Omental fat pad (tissue), 4 donors: ENCODE results near the gene FAM25G. TPM values are rescaled to one million over a fixed set of nuclear protein-coding genes. Genes with fewer than 3 reads are reported as not detected.

Source experiments
- ATAC-seq: fragments of 150-250 bp; one replicate; pipeline ENCODE4 v1.9.1; 2016; ENCODE audit warnings: mild to moderate bottlenecking, moderate library complexity; ENCODE audit not compliant: low FRiP score
- DNase-seq: peaks from one replicate; pipeline ENCODE4 v3.0.0-alpha.2; 2019; ENCODE audit warnings: low spot score
- total RNA-seq, 4 donors: library from RNA; depleted of rRNA; stranded (reverse); fragments of >200 nt; gene quantifications; one replicate each; pipeline ENCODE4 v1.1.0, GENCODE V29; 2016
- TF ChIP-seq, protein P1 (sequence below), 3 donors: fragments of 450-650 bp; IDR thresholded peaks; one replicate each; pipeline ENCODE4 v1.5.1; 2016 to 2017; ENCODE audit warnings: antibody characterized with exemption in 3 of 3, mild to moderate bottlenecking in 3 of 3, moderate library complexity in 2 of 3

Gene FAM25G
- total RNA-seq, 4 donors from 2014 or later: not detected

- TF ChIP-seq, protein P1, sequence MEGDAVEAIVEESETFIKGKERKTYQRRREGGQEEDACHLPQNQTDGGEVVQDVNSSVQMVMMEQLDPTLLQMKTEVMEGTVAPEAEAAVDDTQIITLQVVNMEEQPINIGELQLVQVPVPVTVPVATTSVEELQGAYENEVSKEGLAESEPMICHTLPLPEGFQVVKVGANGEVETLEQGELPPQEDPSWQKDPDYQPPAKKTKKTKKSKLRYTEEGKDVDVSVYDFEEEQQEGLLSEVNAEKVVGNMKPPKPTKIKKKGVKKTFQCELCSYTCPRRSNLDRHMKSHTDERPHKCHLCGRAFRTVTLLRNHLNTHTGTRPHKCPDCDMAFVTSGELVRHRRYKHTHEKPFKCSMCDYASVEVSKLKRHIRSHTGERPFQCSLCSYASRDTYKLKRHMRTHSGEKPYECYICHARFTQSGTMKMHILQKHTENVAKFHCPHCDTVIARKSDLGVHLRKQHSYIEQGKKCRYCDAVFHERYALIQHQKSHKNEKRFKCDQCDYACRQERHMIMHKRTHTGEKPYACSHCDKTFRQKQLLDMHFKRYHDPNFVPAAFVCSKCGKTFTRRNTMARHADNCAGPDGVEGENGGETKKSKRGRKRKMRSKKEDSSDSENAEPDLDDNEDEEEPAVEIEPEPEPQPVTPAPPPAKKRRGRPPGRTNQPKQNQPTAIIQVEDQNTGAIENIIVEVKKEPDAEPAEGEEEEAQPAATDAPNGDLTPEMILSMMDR (IDR thresholded peaks at IDR 0.05): no peak
- DNase-seq (no peak), ATAC-seq (no peak)
Observed at GRCh38 chr10:47451998-47452494, 39.5 kb downstream of the FAM25G start.

DNA sequence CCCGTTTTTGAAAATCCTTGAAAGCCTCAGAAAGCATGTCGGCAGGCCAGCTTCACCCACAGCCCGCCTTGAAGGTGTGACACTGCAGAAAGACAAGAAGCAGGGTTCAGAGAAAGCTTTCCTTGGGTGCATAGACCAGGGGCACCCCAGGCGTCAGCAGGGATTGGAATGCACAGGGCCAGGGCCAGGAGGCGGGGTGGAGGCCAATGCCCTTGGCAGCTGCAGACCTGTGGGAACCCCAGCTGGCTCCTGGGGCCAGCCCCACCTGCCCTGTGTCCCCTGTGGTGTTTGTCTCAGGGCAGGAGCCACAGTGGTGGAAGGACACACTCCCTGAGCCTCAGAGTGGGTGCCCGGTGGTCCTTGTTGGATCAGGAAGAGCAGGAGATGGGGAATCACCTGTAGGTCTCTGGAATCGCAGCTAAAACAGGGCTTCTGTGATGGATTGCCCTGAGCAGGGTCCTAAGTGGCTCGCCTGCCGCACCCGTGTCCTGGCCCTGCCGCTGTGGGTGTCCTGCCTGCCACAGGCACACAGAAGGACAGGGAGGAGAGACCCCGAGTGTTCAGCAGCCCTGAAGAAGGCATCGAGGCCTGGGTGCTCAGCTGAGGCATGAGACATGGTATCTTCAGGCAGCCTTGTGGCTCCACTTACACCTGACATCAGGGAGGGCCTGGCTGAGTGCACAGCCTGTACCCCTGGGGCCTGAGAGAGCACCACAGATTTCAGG lies 40.1 kb downstream of the FAM25G start:
- ATAC-seq: no peak
- TF ChIP-seq, protein P1 (IDR thresholded peaks at IDR 0.05): no peak
- DNase-seq: no peak

DNA sequence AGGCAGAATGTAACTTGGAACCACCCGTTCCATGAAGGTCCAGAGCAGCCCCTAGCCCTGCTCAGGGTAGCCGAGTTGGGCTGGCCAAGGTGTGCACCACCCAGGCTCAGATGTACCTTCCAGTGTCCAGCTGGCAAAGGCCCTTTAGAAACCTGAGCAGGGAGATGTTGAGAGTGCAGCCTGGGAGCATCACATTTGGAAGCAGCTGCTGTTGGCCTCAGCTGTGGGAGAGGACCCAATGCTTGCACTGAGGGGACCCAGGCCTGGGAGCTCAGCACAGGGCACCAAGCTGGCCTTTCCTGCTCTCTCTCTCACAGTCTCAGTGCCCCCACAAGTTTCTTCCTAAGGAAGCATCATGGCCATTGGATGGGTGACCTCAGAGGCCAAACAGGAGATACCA lies 41.1 kb downstream of the FAM25G start:
- TF ChIP-seq, protein P1 (IDR thresholded peaks at IDR 0.05): no peak
- DNase-seq: no peak
- ATAC-seq: no peak

GRCh38 chr10:47449979-47450378 lies 41.5 kb downstream of the FAM25G start:
- ATAC-seq (no peak), DNase-seq (no peak)
- TF ChIP-seq, protein P1 (IDR thresholded peaks at IDR 0.05): no peak

GRCh38 chr10:47449102-47449978 lies 42.2 kb downstream of the FAM25G start:
- no peak for DNase-seq
- TF ChIP-seq, protein P1 (IDR thresholded peaks at IDR 0.05): no peak
- no peak for ATAC-seq

DNA sequence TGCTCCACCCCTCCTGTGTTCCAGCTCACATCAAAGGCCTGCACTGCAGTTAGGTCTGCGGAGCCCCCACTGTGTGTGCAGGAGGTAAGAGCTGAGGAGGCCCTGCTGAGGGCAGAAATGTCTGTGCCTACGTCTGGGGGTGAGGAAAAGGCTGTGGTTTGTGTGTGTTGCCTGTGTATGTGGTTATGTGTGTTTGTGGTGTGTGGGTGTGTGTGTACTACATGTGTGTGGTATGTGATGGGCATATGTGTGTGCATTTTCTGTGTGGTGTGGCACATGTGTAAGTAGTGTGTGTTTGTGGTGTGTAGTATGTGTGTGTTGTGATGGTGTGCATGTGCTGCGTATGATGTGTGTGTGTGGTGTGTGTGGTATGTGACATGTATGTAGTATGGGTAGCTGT lies 43.8 kb downstream of the FAM25G start:
- DNase-seq (no peak), ATAC-seq (no peak)
- TF ChIP-seq, protein P1 (IDR thresholded peaks at IDR 0.05): no peak
